Fibroblast of upper back skin (primary cell): Measurements from ENCODE around the gene MARCHF10.
A peak's percentile ranks its signal among the peaks of the same experiment; 100 is the strongest.
"Not testable (repeated sequence)": the region's sequence is repeated elsewhere in the genome, so short reads cannot be mapped to it uniquely, and the experiment has no call there.

Experiments
- DNase-seq: peaks from one replicate; pipeline ENCODE4 v3.0.0-alpha.2; 2013

The MARCHF10 gene

DNA sequence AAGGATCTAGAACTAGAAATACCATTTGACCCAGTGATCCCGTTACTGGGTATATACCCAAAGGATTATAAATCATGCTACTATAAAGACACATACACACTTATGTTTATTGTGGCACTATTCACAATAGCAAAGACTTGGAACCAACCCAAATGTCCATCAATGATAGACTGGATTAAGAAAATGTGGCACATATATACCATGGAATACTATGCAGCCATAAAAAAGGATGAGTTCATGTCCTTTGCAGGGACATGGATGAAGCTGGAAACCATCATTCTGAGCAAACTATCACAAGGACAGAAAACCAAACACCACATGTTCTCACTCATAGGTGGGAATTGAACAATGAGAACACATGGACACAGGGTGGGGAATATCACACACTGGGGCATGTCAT lies 22.1 kb downstream of the MARCHF10 start:
- DNase-seq, result not testable (repeated sequence)

DNA sequence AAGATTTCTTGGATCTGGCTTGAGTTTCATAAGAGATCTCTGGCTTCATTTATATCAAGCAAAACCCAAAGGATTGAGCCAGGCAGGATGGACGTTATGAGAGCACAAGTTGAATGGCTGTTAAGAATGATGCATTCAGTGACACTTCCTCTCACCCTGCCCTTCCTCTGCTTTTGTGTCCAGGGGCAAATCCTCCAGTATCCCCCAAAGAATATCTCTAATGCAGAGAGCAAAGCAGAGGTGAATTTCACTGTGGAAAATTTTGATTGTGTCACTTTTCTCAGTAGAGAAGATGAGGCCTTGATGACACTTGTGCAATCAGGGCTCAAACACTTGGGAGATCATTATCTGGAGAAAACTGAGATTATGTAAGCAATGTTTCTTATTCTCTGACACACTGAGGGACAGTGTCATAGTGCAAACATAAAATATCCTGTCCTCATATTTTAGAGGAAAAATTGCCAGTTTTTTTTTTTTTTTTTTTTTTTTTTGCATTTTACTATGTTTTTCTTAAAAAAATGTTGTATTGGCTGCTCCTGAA lies 25.3 kb downstream of the MARCHF10 start:
- DNase-seq, result no peak

DNA sequence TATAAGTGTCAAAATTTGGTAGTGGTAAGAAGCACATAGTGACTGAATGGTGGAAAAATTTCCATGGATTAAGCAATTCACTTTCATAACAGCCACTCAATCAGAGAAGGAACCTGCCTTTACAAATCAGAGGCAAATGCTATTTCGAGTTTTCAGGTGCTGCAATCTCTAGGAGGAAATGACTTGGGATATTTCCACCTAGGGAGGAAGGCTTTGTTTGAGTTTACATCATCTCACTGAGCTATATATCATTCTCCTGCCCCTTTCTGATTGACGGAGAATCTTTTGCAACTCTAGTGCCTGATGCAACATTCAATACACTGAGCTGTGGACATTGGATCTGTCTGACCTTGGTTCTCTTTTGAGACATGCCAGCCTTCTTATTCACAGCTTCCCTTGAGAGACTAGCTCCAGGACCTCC lies 26.3 kb downstream of the MARCHF10 start:
- DNase-seq, result peak; percentile 88

DNA sequence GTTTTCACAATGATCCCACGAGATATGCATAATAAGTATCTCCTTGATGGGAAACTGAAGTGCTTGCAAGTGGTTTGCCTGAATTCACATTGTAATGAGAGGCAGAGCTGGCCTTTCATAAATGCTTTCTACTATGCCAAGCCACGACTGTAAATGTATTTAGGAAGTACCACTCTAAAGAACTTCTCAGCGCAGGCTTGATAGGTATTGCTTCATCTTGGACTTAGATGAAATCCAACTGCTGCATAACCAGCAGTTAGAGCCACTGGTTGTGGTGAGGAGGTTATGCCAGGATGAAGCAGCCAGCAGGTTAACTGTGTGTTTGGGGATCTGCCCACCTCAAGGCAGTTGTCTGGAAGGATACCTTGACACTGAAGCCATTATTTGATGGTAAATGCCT lies 26.8 kb downstream of the MARCHF10 start:
- peak; percentile 82 for DNase-seq

DNA sequence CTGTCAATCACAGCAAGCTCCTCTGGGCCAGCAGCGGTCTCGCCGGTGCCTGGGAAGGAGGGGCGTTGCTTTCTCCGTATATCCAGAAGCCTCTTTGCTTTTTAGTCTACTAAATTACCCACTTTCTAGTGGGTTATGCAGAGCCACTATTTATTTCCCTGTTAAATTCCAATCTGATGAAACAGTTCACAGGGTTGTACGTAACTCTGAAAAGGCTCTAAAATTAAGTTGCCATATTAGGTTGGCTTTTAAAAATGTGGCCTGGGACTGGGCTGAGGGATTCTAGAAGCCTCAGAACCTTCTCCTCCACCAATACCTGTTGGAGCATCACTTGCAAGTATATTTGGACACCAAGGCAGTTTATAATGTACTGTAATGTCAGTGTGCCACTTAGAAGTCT lies 27.2 kb downstream of the MARCHF10 start:
- DNase-seq, result peak; percentile 77

DNA sequence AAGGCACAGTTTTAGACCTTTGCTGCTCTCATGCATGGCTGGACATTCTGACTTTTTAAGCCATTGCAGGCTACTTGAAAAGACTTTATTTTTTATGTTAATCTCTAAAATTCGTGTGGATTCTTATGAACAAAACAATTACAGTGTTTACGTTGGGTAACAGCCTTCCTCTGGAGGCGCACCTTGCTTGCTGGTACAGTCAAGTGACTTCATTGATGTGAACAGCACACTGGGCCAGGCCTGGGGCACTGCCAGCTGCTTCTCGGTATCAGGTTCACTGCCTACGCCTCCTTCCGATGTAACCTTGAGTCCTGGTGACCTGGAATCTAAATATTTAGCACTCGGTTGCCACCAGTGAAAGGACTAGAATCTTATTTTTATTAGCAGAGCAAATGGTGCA lies 27.8 kb downstream of the MARCHF10 start:
- no peak for DNase-seq

DNA sequence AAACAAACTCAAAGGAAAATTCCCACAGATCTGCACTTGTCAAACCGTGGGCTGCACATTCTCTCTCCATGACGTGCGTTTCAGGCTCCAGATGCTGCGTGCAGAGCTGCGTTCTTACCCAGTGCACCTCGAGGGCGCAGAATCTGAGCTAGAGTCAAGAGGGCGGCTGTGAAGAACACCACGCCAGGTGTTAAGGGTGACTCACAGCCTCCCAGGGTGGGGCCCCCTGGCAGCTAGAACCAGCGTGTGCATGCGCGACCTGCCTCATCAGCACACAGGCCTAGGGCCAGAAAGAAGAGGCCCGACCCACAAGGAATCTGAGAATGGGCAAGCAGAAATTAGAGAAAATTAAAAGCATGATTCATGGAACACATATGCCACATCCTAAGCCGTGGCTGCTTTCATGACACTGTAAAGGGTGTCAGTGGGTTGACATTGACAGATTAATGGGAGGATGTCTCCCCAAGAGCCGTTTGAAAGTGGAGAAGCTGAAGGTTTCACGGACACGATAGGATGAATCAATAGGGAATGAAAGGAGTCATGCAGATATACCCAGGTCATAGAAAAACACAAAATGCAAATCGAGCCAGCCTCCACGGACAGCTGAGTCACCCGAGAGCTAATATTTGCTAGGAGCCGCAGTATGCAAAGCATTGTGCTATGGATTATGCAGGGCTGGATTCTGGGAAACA lies 29.0 kb downstream of the MARCHF10 start:
- peak; percentile 96 for DNase-seq

DNA sequence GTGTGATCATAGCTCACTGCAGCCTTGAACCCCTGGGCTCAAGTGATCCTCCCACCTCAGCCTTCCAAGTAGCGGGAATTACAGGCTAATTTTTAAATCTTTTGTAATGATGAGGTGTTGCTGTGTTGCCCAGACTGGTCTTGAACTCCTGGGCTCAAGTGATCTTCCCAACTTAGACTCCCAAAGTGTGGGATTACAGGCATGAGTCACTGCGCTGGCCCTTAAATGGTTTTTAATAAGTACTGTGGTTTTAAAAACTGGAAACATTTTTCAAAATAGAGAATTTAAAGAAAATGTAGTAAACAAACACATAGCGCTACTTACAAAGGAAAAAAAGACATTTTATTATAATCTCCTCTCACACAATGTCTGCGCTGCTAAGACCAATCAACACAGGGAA lies 32.2 kb downstream of the MARCHF10 start:
- DNase-seq, result no peak

DNA sequence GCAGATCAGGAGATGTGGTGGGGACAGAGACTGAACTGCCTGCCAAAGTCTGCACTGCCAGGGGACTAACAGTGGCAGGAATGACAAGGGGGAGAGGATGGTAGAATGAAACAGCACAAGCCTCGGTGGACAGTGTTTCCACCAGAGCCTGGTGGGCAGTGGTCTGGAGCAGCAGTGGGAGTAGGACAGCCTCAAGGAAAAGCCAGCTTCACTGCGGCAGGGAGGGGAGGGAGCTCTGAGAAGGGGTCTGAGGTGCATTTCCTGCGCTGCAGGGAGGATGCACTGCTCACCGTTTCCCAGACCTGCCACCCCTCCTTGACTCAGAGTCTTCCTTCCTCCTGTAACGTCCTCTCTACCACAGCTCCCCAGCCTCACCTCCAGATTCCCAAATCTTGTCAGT lies 33.8 kb downstream of the MARCHF10 start:
- no peak for DNase-seq

DNA sequence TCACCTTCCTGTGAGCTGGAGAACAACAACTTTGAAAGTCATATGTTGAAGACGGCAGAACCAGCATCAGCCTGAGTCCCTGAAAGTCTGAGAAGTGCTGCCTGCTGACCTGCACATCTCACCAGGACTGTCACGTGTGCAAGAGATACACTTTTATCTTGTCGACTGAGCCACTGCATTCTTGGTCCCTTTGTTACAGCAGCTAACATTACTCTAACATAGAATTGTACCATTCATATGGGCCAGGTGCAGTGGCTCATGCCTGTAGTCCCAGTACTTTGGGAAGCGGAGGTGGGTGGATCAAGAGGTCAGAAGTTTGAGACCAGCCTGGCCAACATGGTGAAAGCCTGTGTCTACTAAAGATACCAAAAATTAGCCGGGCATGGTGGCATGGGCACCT lies 40.1 kb downstream of the MARCHF10 start:
- no peak for DNase-seq

DNA sequence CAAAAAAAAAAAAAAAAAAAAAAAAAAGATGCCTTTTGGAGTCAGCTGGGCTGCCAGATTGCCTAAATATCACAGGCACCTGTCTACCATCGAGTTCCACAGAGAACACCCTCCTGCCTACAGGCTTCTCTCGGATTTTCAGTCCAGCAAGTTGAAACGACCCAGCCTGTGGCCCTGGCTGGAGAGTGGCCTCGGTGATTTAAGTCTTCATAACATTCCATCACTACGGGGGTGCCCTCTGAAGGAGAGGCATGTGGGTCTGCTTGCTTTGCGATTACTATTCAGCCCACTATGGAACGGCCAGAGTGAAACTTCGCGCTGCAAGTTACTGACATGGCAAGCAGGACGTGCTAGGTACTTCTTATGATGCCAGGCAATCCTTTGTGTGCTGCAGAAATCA lies 42.8 kb downstream of the MARCHF10 start:
- no peak for DNase-seq

DNA sequence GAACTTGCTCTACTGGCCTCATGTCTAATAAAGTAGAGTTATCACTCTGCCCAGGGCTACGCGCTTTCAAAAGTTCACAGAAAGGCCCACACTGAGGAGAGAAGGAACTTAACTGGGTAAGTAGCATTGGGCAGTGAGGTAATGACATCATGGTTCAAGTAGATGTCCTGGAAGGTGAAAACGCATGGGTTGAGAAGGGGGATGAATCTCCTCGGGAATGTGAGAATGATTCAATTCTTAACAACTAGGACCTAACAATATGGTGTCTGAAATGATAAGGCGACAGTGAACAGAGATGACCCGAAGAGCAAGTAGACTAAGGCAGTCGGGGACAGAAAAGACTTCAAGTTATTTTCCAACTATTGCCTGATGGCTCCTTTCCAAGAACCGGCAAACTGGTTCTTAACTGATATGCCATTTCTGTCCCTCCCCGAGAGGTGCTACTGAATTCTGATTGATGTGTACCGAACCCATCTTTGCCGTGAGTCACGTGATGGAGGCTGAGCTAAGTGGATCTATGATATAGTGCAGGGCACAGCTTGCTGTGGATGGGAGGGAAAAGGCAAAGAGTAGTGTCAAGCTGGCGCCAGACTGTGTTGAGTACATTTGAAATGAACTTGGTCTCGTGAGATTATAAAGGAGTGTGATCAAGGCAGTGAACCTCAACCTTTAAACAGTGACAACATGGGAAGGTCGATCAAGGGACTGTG lies 44.1 kb downstream of the MARCHF10 start:
- DNase-seq, result no peak

DNA sequence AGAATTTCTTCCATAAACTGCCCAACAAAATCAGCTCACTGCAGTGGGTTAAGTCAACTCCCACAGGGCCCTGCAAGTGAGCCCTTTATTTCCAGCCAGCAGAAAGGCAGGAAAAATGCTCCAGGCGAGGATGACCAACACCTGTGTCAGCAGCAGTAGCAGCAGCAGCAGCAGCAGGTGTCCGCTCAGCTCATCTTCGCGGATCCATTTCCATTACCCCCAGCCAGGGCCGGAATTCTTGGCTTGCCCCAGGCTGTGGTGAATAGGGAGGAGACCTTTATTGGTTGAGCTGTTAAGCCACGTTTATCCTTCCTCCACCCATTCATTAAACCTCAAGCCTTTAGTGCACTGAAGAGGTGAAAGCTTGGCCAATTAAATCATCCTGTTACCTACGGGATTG lies 46.2 kb downstream of the MARCHF10 start:
- DNase-seq, result no peak

DNA sequence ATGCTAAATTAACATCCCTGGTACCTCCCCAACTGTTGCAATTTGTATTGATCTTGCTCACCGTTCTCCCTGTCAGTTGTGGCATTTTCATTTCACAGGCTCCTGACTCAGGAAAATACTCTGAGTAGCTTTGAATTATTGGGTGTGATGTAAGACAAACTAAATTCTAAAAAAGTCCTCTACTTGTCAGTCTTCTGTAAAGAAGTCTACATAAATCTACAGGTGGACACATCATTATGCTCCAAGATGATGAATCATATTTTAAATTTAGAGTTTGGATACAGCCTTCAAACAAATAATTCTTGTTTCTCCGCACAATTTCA lies 47.2 kb downstream of the MARCHF10 start:
- no peak for DNase-seq

DNA sequence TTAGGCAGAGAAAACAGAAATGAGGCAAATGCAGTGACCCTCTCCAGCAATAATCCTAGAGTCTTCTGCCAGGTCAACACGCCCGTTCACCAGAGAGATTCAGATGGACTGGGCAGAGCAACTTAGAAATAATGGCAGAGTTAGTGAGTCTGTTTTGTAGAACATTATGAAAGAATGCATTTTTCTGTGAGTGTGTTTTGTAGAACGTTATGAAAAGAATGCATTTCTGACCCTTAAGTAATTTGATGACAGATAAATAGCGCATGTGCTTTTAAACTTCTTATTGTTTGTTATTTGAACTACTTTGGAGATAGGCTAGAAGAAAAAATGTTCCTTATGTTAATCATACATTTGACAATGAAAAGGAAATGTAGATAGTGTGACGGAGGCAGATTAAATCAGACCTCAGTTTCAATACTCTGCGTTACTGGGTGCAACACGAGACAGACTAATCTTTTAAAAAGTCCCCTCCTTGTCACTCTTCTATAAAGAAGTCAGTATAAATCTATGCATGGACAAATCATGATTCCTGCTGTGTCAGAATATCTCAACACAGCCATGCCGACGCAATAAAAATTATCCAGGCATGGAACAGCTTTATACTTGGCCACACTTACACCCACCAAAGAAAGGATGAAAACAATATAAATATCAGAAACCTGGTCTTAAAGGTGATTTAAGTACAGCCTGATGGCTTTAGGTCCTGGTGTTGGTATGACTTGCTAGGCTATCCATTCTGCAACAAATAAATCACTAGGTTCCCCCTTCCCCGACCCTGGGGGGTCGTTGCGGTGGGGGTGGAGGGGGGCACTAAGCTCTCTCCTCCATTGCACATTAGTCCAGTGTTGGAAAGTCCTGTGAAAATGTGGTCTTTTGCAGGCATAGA lies 47.8 kb downstream of the MARCHF10 start:
- DNase-seq, result peak; percentile 38

DNA sequence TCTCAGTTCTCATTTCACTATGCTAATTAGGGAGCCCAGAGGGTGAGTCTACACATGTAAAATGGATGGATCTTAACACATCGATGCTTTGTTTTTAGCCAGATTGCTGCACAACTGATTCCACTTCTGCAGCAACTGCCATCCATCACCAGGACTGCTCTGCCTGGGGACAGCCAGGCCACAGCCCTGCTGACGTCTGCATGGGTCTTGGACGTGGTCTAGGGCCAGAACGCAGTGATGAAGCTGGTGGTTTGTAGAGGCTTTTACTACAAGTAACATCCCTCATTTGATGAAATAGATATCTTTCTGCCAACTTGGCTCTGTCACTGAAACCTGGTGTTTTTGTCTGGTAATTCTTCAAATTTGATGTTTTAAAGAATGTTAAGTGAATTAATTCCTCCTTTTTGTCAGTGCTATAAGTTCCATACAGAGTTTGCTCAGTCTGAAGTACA lies 50.6 kb downstream of the MARCHF10 start:
- DNase-seq, result peak; percentile 51

DNA sequence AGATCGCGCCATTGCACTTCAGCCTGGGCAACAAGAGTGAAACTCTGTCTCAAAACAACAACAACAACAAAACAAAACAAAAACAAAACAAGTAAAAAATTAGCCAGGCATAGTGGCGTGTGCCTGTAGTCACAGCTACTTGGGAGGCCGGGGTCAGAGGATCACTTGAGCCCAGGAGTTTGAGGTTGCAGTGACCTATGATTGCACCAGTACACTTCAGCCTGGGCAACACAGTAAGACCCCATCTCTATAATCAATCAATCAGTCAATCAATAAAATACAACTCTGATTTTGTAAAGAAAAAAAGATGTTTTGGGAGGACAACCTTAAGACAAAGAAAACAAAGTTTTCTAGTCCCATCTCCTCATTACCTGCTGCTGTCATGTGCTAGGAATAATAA lies 51.9 kb downstream of the MARCHF10 start:
- no peak for DNase-seq

DNA sequence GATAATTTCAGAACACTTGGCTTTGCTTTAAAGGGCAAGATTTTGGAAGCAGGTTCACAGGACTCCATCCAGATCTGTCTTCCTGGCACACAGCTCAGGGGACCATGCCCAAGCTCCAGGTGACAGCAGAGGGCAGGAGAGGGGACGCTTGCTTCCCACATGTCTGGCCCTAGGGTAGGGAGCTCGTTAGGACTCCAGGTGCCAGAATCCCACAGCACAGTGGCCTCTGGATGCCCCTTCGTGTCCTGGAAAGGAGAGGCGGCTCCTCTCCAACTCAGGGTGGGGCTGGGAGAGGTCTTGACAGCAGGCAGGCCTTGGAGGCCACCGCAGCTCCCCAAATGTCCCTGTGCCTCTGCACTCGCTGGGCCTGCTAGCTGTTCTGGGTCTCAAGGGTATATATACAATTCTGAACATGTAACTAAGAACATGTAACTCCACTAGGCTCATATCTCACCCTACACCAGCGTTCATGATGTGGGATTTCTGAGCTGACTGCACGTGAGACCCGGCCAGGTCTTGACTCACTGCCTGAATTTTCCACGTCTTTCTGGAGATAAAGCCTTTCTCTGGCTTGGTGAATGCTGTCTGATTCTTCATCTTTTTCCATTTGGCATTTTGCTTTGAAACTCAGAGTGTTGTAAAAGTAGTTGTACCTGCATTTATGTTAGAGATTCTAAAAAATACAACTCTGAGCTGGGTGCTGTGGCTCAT lies 52.8 kb downstream of the MARCHF10 start:
- DNase-seq, result peak; percentile 32

DNA sequence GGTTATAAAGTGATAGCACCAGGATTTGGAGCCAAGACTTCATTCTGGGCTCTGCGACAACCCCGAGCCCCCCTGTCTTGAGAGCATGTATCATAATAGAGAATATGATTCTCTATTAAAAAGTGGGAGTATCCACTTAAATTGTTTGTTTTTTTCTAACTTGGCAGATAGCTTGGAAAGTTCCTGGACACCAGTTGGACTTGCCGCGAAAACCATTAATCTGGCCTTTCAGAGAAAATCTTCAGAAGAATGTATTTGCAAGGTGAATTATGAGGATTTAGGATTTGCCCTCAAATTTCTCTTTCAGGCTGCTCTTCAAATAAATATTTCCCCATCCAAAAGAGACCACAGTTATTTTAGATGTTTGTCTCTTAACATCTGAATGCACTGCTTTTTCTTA lies 53.5 kb downstream of the MARCHF10 start:
- peak; percentile 56 for DNase-seq

DNA sequence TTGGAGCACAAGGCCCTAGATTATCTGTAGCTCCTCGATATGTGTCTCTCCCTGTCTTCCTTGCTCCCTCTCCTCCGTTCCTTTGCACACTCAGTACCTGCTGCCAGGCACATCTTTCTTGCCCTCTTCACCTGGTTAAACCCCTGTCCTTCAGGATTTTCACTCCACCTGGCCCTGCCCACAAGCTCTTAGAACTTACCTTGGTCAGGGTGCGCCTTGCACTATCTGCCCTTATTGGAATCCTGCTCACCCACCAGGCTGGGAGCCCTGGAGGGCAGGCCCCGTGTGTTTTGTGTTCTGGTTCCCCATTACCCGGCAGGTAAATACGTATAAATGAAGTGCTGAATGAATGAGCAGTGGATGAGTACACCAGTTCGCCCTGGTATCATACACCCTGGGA lies 54.6 kb downstream of the MARCHF10 start:
- no peak for DNase-seq

DNA sequence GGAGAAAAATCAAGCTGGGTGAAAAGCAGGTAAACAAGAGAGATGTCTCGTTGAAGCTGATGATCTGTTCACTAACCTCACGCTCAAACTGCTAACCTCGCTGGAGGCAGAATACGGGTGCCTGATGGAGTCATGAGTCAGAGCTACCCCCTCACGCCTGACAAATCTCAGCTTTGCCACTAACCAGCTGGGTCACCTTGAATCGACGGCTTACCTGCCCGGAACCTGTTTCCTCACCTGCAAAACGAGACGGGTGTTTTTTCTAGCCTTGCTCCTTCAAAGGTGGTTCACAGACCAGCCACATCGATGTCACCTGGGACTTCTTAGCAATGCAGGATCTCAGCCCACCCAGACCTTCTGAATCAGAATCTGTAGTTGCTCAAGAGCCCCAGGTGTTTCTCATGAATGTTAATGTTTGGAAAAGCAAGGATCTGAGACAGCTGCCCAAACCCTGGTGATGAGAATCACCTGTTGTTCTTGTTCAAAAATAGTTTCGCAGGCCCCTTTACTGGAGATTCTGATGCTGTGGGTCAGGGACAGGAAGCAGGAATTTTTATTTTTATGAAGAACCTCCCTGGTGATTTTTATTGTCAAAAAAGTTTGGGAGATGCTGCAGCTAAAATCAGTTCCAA lies 56.9 kb downstream of the MARCHF10 start:
- DNase-seq, result peak; percentile 28

DNA sequence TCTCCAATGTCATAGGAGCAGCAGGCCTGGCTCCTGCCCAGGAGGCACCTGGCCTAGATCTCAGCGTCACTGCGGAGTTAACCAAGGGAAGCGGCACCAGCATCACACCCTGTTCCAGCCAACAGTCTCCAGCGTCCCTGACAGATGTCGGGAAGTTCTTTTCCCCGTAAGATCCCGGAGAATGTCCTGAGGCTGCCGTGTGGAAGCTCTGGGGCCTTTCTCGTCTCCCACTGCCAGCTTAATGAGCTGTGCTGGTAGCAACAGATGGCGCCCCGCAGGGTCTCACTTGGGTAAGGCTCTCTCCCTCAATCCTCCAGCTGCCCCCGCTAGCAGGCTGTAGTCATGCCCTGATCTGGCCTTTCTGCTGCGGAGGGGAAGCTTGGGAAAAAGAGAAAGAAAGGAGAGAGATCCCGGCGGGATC lies 57.5 kb downstream of the MARCHF10 start:
- no peak for DNase-seq
